ENCODE measurements around the gene PROK1.
"Not testable (repeated sequence)": the region's sequence is repeated elsewhere in the genome, so short reads cannot be mapped to it uniquely, and the experiment has no call there.

The PROK1 gene

GRCh38 chr1:110433213-110433612 is 17.7 kb upstream of the PROK1 start:
- H3K4me3 ChIP-seq (ENCODE audit: low read depth, low read length) = no peak overlapping the region
- in situ Hi-C loops (cut with HindIII; ENCODE audit: low sequenced_read_pairs) = no loop called here
- no peak for DNase-seq (ENCODE audit: low read depth)
- TF ChIP-seq CTCF (IDR thresholded peaks at IDR 0.05; ENCODE audit: low read depth, low read length, missing control alignments) = no peak

DNA sequence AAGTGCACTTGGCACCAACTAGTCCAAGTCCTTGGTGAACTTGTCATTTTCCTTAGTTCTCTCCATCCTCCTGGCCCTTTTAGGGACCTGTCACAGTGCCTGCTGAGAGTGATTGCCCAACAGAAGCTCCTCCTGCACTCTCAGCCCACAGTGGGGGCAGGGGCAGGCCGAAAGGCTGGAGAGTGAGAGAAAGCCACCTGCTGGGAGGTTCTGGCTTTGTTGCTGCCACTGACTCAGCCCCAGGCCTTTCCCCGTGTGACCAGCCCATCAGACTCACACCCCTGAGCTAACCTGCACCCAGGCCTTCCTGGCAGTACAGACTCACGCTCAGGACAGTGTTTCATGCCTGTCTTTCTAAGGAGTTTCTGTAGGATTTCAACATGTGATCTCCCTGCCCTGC is 17.1 kb upstream of the PROK1 start:
- no peak overlapping the region for H3K4me3 ChIP-seq (ENCODE audit: low read depth, low read length)
- no peak for TF ChIP-seq CTCF (IDR thresholded peaks at IDR 0.05; ENCODE audit: low read depth, low read length, missing control alignments)
- in situ Hi-C loops (cut with HindIII; ENCODE audit: low sequenced_read_pairs) = no loop called here
- DNase-seq (ENCODE audit: low read depth) = no peak

DNA sequence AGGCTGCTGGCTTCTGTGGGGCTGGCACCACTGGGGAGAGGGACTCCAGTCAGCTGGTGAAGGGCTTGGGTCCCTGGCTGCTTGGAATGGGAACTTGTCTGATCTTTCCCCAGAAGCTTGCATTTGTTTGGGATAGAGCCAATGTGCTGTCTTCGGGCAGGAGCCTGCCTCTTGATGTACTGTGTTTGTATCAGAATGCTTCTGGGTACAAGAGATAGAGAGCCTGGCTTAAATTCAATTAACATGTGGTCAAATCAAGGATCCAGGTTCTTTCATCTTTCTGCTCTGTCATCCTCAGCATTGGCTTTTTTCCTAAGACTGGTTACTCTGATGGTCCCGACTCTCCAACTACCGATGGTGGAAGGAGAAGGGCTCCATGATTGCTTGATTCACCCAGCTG is 16.0 kb upstream of the PROK1 start:
- TF ChIP-seq CTCF (IDR thresholded peaks at IDR 0.05; ENCODE audit: low read depth, low read length, missing control alignments) = no peak
- no peak overlapping the region for H3K4me3 ChIP-seq (ENCODE audit: low read depth, low read length)
- in situ Hi-C loops (cut with HindIII; ENCODE audit: low sequenced_read_pairs) = no loop called here
- DNase-seq (ENCODE audit: low read depth) = no peak

- TF ChIP-seq CTCF (IDR thresholded peaks at IDR 0.05; ENCODE audit: low read depth, low read length, missing control alignments) = no peak
- in situ Hi-C loops (cut with HindIII; ENCODE audit: low sequenced_read_pairs) = no loop called here
- no peak for DNase-seq (ENCODE audit: low read depth)
- no peak overlapping the region for H3K4me3 ChIP-seq (ENCODE audit: low read depth, low read length)
These were observed 14.3 kb upstream of the PROK1 start for GRCh38 chr1:110436635-110437034.

GRCh38 chr1:110437645-110438299 is 13.2 kb upstream of the PROK1 start:
- DNase-seq (ENCODE audit: low read depth); H3K4me3 ChIP-seq (ENCODE audit: low read depth, low read length); in situ Hi-C loops (cut with HindIII; ENCODE audit: low sequenced_read_pairs): not testable (repeated sequence)

GRCh38 chr1:110438893-110439292 is 12.1 kb upstream of the PROK1 start:
- no peak for DNase-seq (ENCODE audit: low read depth)

GRCh38 chr1:110439873-110440272 is 11.1 kb upstream of the PROK1 start:
- in situ Hi-C loops (cut with HindIII; ENCODE audit: low sequenced_read_pairs); H3K4me3 ChIP-seq (ENCODE audit: low read depth, low read length); DNase-seq (ENCODE audit: low read depth): not testable (repeated sequence)

More at GRCh38 chr1:110438893-110439292, 12.1 kb upstream of the PROK1 start:
- no peak for TF ChIP-seq CTCF (IDR thresholded peaks at IDR 0.05; ENCODE audit: low read depth, low read length, missing control alignments)
- no peak overlapping the region for H3K4me3 ChIP-seq (ENCODE audit: low read depth, low read length)
- in situ Hi-C loops (cut with HindIII; ENCODE audit: low sequenced_read_pairs) = no loop called here

GRCh38 chr1:110440877-110441276 is 10.1 kb upstream of the PROK1 start:
- no peak for TF ChIP-seq CTCF (IDR thresholded peaks at IDR 0.05; ENCODE audit: low read depth, low read length, missing control alignments)
- DNase-seq (ENCODE audit: low read depth) = no peak
- H3K4me3 ChIP-seq (ENCODE audit: low read depth, low read length) = no peak overlapping the region
- in situ Hi-C loops (cut with HindIII; ENCODE audit: low sequenced_read_pairs) = no loop called here
